WI38 (cell line): ENCODE measurements around the gene ZNF106.

Source experiments
- H3K4me3 ChIP-seq: 2 replicates; pipeline ENCODE4 v1.5.1; 2011; ENCODE audit warnings: low read depth, mild to moderate bottlenecking, control low read depth, low read length
- CTCF ChIP-seq: IDR thresholded peaks from 2 replicates; pipeline ENCODE4 v1.5.1; 2012; ENCODE audit warnings: low read depth, mild to moderate bottlenecking, control low read depth, low read length

Gene ZNF106

GRCh38 chr15:42474827-42475226 is 16.1 kb downstream of the ZNF106 start:
- TF ChIP-seq CTCF: no peak
- H3K4me3 ChIP-seq: no peak overlapping the region

GRCh38 chr15:42471002-42471401 is 19.9 kb downstream of the ZNF106 start:
- no peak overlapping the region for H3K4me3 ChIP-seq
- no peak for TF ChIP-seq CTCF

GRCh38 chr15:42465520-42466259 is 25.3 kb downstream of the ZNF106 start:
- no peak overlapping the region for H3K4me3 ChIP-seq
- TF ChIP-seq CTCF: no peak

GRCh38 chr15:42461261-42461660 is 29.7 kb downstream of the ZNF106 start:
- TF ChIP-seq CTCF: no peak
- H3K4me3 ChIP-seq: no peak overlapping the region

GRCh38 chr15:42457445-42458442 is 33.2 kb downstream of the ZNF106 start:
- peak overlapping the region; percentile 42 for H3K4me3 ChIP-seq
- TF ChIP-seq CTCF: no peak

- peak overlapping the region; percentile 42 for H3K4me3 ChIP-seq
- TF ChIP-seq CTCF: no peak
Measured at GRCh38 chr15:42456971-42457370, 34.0 kb downstream of the ZNF106 start.

- peak overlapping the region; percentile 42 for H3K4me3 ChIP-seq
Measured at GRCh38 chr15:42456531-42456930, 34.4 kb downstream of the ZNF106 start.

More at GRCh38 chr15:42456531-42456930, 34.4 kb downstream of the ZNF106 start:
- no peak for TF ChIP-seq CTCF
